Spleen (tissue), 7 donors: Measurements from ENCODE around the gene ZDHHC20.

ENCODE experiments used
- POLR2A ChIP-seq, 3 donors: fragments of 450-650 bp; IDR thresholded peaks; one replicate each; pipeline ENCODE4 v1.5.1; 2017; ENCODE audit warnings: antibody characterized with exemption in 3 of 3, mild to moderate bottlenecking in 1 of 3
- TF ChIP-seq, protein P1 (sequence below), 11 experiments: fragments of 200-600 bp in 7 of 11; fragments of 450-650 bp in 4 of 11; sonication (generic) in 4 of 11; IDR thresholded peaks in 8 of 11; conservative IDR thresholded peaks in 3 of 11; 1 replicate in 7 of 11; 2 replicates in 4 of 11; pipeline versions ENCODE4 v1.4.0 to v1.8.0; 2016 to 2021; ENCODE audit warnings: antibody characterized with exemption in 11 of 11, inconsistent platforms in 4 of 11, mild to moderate bottlenecking in 1 of 11
- donor health status: DM: no; HTN: no; CAD: no; lungs with moderate emphysema.
- donor health status: DM: no; HTN: no; CAD: no.
- donor health status: DM: no; HTN: no; CAD: no.

DNA sequence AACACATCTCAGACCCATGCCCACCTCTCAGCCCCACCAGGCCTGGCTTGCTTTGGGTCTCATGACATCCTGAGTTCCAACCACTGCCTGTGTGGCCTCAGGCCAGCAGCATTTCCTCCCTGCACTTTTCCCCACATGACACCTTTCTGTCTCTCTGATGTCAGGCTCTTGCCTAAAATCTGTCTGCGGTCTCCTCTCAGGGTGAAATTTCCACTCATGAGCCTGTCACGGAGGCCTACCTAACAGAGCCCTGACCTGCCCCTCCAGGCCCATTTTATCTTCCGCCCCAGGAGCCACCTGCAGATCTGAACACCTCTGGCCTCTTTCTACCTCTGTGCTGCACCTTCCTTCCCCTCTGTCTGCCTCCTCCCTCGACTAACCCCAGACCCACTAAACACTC, 93.5 kb downstream of the ZDHHC20 start:
- no peak for TF ChIP-seq POLR2A (IDR thresholded peaks at IDR 0.05)
- TF ChIP-seq, protein P1, sequence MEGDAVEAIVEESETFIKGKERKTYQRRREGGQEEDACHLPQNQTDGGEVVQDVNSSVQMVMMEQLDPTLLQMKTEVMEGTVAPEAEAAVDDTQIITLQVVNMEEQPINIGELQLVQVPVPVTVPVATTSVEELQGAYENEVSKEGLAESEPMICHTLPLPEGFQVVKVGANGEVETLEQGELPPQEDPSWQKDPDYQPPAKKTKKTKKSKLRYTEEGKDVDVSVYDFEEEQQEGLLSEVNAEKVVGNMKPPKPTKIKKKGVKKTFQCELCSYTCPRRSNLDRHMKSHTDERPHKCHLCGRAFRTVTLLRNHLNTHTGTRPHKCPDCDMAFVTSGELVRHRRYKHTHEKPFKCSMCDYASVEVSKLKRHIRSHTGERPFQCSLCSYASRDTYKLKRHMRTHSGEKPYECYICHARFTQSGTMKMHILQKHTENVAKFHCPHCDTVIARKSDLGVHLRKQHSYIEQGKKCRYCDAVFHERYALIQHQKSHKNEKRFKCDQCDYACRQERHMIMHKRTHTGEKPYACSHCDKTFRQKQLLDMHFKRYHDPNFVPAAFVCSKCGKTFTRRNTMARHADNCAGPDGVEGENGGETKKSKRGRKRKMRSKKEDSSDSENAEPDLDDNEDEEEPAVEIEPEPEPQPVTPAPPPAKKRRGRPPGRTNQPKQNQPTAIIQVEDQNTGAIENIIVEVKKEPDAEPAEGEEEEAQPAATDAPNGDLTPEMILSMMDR (IDR thresholded peaks at IDR 0.05 in 8 of 11, conservative IDR thresholded peaks at IDR 0.05 in 3 of 11): no peak
